ENCODE data around the gene DSCAM.

The DSCAM gene

DNA sequence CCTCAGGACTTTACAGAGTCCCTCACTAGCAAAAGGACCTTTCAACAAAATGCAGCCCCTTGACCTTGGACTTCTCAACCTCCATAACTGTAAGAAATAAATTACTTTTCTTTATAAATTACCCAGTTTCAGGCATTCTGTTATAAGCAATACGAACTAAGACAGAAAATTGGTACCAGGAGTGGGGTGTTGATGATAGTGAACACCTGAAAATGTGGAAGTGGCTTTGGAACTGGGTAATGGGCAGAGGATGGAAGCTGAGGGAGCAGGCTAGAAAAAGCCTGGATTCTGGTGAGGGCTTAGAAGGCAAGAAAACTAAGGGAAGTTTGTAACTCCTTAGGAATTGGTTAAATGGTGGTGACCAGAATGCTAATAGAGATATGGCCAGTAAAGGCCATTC is 46.8 kb downstream of the DSCAM start:
- TF ChIP-seq TCF12 (IDR thresholded peaks at IDR 0.05; ENCODE audit: low read depth), result no peak
- no peak for TF ChIP-seq RAD21 (IDR thresholded peaks at IDR 0.05; ENCODE audit: low read depth)
- no peak for TF ChIP-seq NFIC (IDR thresholded peaks at IDR 0.05)
- no peak for TF ChIP-seq FOXM1 (IDR thresholded peaks at IDR 0.05; ENCODE audit: borderline replicate concordance, low read depth)
- no peak for TF ChIP-seq EP300 (IDR thresholded peaks at IDR 0.05; ENCODE audit: borderline replicate concordance)
- TF ChIP-seq REST (IDR thresholded peaks at IDR 0.05; ENCODE audit: low read depth), result no peak
- no peak for TF ChIP-seq CEBPB (IDR thresholded peaks at IDR 0.05)
- no peak for TF ChIP-seq ZBTB7A (IDR thresholded peaks at IDR 0.05; ENCODE audit: low read depth)
- no peak for TF ChIP-seq YY1 (IDR thresholded peaks at IDR 0.05; ENCODE audit: low read depth)
- TF ChIP-seq, protein P1, sequence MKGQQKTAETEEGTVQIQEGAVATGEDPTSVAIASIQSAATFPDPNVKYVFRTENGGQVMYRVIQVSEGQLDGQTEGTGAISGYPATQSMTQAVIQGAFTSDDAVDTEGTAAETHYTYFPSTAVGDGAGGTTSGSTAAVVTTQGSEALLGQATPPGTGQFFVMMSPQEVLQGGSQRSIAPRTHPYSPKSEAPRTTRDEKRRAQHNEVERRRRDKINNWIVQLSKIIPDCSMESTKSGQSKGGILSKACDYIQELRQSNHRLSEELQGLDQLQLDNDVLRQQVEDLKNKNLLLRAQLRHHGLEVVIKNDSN (IDR thresholded peaks at IDR 0.05), result no peak
- TF ChIP-seq, protein P2, sequence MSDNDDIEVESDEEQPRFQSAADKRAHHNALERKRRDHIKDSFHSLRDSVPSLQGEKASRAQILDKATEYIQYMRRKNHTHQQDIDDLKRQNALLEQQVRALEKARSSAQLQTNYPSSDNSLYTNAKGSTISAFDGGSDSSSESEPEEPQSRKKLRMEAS (IDR thresholded peaks at IDR 0.05), result no peak
- no peak for TF ChIP-seq TEAD4 (IDR thresholded peaks at IDR 0.05)
- TF ChIP-seq EGR1 (IDR thresholded peaks at IDR 0.05), result no peak
- TF ChIP-seq CREB1 (IDR thresholded peaks at IDR 0.05; ENCODE audit: low read depth), result no peak
- TF ChIP-seq TAF1 (IDR thresholded peaks at IDR 0.05; ENCODE audit: low read depth), result no peak

DNA sequence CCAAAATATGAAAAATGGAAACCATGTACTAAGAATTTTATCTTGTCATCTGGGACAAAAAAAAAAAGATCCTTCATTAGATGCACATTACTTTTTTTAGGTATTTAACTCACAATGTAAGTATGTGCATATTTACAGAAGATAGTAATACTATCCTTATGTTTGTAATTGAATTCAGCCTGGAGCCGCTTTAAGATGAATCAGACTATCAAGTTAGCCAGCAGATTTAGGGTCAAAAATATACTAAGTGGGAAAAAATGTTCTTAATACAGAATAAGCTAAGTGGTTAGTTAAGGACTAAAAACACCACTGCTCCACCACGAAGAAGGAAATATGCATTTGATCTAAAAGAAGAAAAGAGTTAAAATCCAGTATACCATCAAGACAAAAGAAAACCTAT is 49.1 kb downstream of the DSCAM start:
- no peak for TF ChIP-seq TEAD4 (IDR thresholded peaks at IDR 0.05)

GRCh38 chr21:40797410-40797809 is 49.5 kb downstream of the DSCAM start:
- TF ChIP-seq NFIC (IDR thresholded peaks at IDR 0.05) (no peak), ZBTB7A (IDR thresholded peaks at IDR 0.05; ENCODE audit: low read depth) (no peak), FOXM1 (IDR thresholded peaks at IDR 0.05; ENCODE audit: borderline replicate concordance, low read depth) (no peak), TAF1 (IDR thresholded peaks at IDR 0.05; ENCODE audit: low read depth) (no peak), TEAD4 (IDR thresholded peaks at IDR 0.05) (no peak), EGR1 (IDR thresholded peaks at IDR 0.05) (no peak), TCF12 (IDR thresholded peaks at IDR 0.05; ENCODE audit: low read depth) (no peak), CREB1 (IDR thresholded peaks at IDR 0.05; ENCODE audit: low read depth) (no peak), RAD21 (IDR thresholded peaks at IDR 0.05; ENCODE audit: low read depth) (no peak), YY1 (IDR thresholded peaks at IDR 0.05; ENCODE audit: low read depth) (no peak), EP300 (IDR thresholded peaks at IDR 0.05; ENCODE audit: borderline replicate concordance) (no peak), REST (IDR thresholded peaks at IDR 0.05; ENCODE audit: low read depth) (no peak), CEBPB (IDR thresholded peaks at IDR 0.05) (no peak)
- TF ChIP-seq, protein P1 (IDR thresholded peaks at IDR 0.05), result no peak
- TF ChIP-seq, protein P2 (IDR thresholded peaks at IDR 0.05), result no peak

DNA sequence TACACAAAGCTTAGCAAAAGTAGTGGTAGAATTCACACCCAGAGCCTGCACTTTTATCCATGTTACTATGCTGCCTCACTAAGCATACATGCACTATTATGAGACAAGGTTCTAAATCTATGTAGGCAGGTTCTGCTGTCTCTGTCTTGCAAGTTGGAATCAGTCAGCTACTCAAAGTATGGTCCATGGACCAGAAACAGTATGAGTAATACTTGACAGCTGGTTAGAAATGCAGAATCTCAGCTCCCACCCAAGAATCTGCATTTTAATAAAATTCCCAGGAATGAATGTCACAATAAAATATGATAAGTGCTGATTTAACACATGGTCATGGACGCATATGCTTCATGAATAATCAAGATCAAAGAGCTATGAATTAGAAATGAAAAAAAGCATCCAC is 50.5 kb downstream of the DSCAM start:
- TF ChIP-seq RAD21 (IDR thresholded peaks at IDR 0.05; ENCODE audit: low read depth) (no peak), TEAD4 (IDR thresholded peaks at IDR 0.05) (no peak), TCF12 (IDR thresholded peaks at IDR 0.05; ENCODE audit: low read depth) (no peak), REST (IDR thresholded peaks at IDR 0.05; ENCODE audit: low read depth) (no peak), EP300 (IDR thresholded peaks at IDR 0.05; ENCODE audit: borderline replicate concordance) (no peak), EGR1 (IDR thresholded peaks at IDR 0.05) (no peak), TAF1 (IDR thresholded peaks at IDR 0.05; ENCODE audit: low read depth) (no peak), CEBPB (IDR thresholded peaks at IDR 0.05) (no peak), CREB1 (IDR thresholded peaks at IDR 0.05; ENCODE audit: low read depth) (no peak), YY1 (IDR thresholded peaks at IDR 0.05; ENCODE audit: low read depth) (no peak)
- TF ChIP-seq, protein P1 (IDR thresholded peaks at IDR 0.05), result no peak
- TF ChIP-seq, protein P2 (IDR thresholded peaks at IDR 0.05), result no peak

Data from Ishikawa (cell line).